WTC11 (cell line): ENCODE results near the gene KDM2B. TPM values are rescaled to one million over a fixed set of nuclear protein-coding genes. Genes with fewer than 3 reads are reported as not detected.

Experiments used
- ATAC-seq: fragments of 200-7000 bp; cut with Tn5 transposase; 2 replicates; pipeline ENCODE4 v1.10.0; 2021; ENCODE audit warnings: mild to moderate bottlenecking, moderate library complexity
- CTCF ChIA-PET: fragments of 300-600 bp; sonication (Branson Sonifier 250); formaldehyde crosslinking; loops from one replicate; lab custom pipeline; 2021; ENCODE audit warnings: antibody characterized with exemption; lab: Charles Lee
- POLR2A ChIA-PET: fragments of 350-600 bp; sonication (Branson Sonifier 250); formaldehyde crosslinking; loops from one replicate; lab custom pipeline; 2021; ENCODE audit warnings: antibody characterized with exemption; lab: Charles Lee
- DNase-seq: peaks from one replicate; pipeline ENCODE4 v3.0.0; 2021; ENCODE audit warnings: low spot score
- H3K27ac Mint-ChIP-seq: 2 replicates; pipeline ENCODE4 v1.8.0; 2021; ENCODE audit warnings: mixed read lengths
- H3K27me3 Mint-ChIP-seq: 2 replicates; pipeline ENCODE4 v1.8.0; 2021; ENCODE audit warnings: low read depth, mild to moderate bottlenecking, moderate library complexity, mixed read lengths
- H3K36me3 Mint-ChIP-seq: 2 replicates; pipeline ENCODE4 v1.8.0; 2021; ENCODE audit warnings: mixed read lengths
- H3K4me1 Mint-ChIP-seq: 2 replicates; pipeline ENCODE4 v1.8.0; 2022; ENCODE audit warnings: mixed read lengths
- H3K4me3 Mint-ChIP-seq: 2 replicates; pipeline ENCODE4 v1.8.0; 2021; ENCODE audit warnings: mild to moderate bottlenecking, moderate library complexity, mixed read lengths
- H3K9me3 Mint-ChIP-seq: 2 replicates; pipeline ENCODE4 v1.8.0; 2021; ENCODE audit warnings: mixed read lengths
- ATF1 ChIP-seq: sonication (generic); formaldehyde crosslinking; IDR thresholded peaks from 2 replicates; pipeline ENCODE4 v1.8.1; 2023; ENCODE audit warnings: mild to moderate bottlenecking, moderate library complexity, missing genetic modification reagents
- CBFB ChIP-seq: sonication (generic); formaldehyde crosslinking; IDR thresholded peaks from 2 replicates; pipeline ENCODE4 v1.8.1; 2022; ENCODE audit warnings: mild to moderate bottlenecking, low read depth, missing genetic modification reagents
- CREB1 ChIP-seq: sonication (generic); formaldehyde crosslinking; IDR thresholded peaks from 2 replicates; pipeline ENCODE4 v1.8.0; 2023; ENCODE audit warnings: mild to moderate bottlenecking, missing genetic modification reagents
- CTCF ChIP-seq: fragments of 200-600 bp; IDR thresholded peaks from 2 replicates; pipeline ENCODE4 v1.8.0; 2022; ENCODE audit warnings: antibody characterized with exemption
- E2F1 ChIP-seq: sonication (generic); formaldehyde crosslinking; IDR thresholded peaks from 2 replicates; pipeline ENCODE4 v1.8.0; 2022; ENCODE audit warnings: mild to moderate bottlenecking, missing genetic modification reagents
- E2F5 ChIP-seq: sonication (generic); formaldehyde crosslinking; IDR thresholded peaks from 2 replicates; pipeline ENCODE4 v1.8.1; 2022; ENCODE audit warnings: mild to moderate bottlenecking, moderate library complexity, missing genetic modification reagents
- ELF4 ChIP-seq: sonication (generic); formaldehyde crosslinking; IDR thresholded peaks from 2 replicates; pipeline ENCODE4 v1.8.1; 2022; ENCODE audit warnings: low read depth, mild to moderate bottlenecking, moderate library complexity, missing genetic modification reagents
- ETV6 ChIP-seq: sonication (generic); formaldehyde crosslinking; IDR thresholded peaks from 2 replicates; pipeline ENCODE4 v1.8.1; 2022; ENCODE audit warnings: mild to moderate bottlenecking, missing genetic modification reagents
- HMGXB4 ChIP-seq: sonication (generic); formaldehyde crosslinking; IDR thresholded peaks from 2 replicates; pipeline ENCODE4 v1.8.1; 2023; ENCODE audit warnings: mild to moderate bottlenecking, moderate library complexity, missing genetic modification reagents
- JAZF1 ChIP-seq: fragments of 250-450 bp; sonication (Bioruptor Pico); IDR thresholded peaks from 2 replicates; pipeline ENCODE4 v1.9.0; 2021; ENCODE audit warnings: moderate library complexity, mild to moderate bottlenecking, inconsistent platforms
- JUN ChIP-seq: sonication (generic); formaldehyde crosslinking; IDR thresholded peaks from 2 replicates; pipeline ENCODE4 v1.8.0; 2023; ENCODE audit warnings: mild to moderate bottlenecking, missing genetic modification reagents
- NFE2L1 ChIP-seq: sonication (generic); formaldehyde crosslinking; IDR thresholded peaks from 2 replicates; pipeline ENCODE4 v1.8.1; 2023; ENCODE audit warnings: missing genetic modification reagents
- PRDM15 ChIP-seq: sonication (generic); formaldehyde crosslinking; IDR thresholded peaks from 2 replicates; pipeline ENCODE4 v1.8.0; 2022; ENCODE audit warnings: missing genetic modification reagents
- RELA ChIP-seq: sonication (generic); formaldehyde crosslinking; IDR thresholded peaks from 2 replicates; pipeline ENCODE4 v1.8.1; 2022; ENCODE audit warnings: missing genetic modification reagents, mild to moderate bottlenecking, borderline replicate concordance
- SMAD3 ChIP-seq: sonication (generic); formaldehyde crosslinking; IDR thresholded peaks from 2 replicates; pipeline ENCODE4 v1.8.0; 2022; ENCODE audit warnings: missing genetic modification reagents, mild to moderate bottlenecking, borderline replicate concordance
- SOX15 ChIP-seq: fragments of 250-450 bp; sonication (Bioruptor Pico); IDR thresholded peaks from 2 replicates; pipeline ENCODE4 v1.9.0; 2021; ENCODE audit warnings: mild to moderate bottlenecking
- STAT6 ChIP-seq: sonication (generic); formaldehyde crosslinking; conservative IDR thresholded peaks from 2 replicates; pipeline ENCODE4 v1.8.1; 2023; ENCODE audit warnings: mild to moderate bottlenecking, low read depth, missing genetic modification reagents, moderate library complexity
- TEAD4 ChIP-seq: sonication (generic); formaldehyde crosslinking; IDR thresholded peaks from 2 replicates; pipeline ENCODE4 v1.8.0; 2022; ENCODE audit warnings: mild to moderate bottlenecking, missing genetic modification reagents
- USF2 ChIP-seq: sonication (generic); formaldehyde crosslinking; IDR thresholded peaks from 2 replicates; pipeline ENCODE4 v1.8.1; 2023; ENCODE audit warnings: mild to moderate bottlenecking, missing genetic modification reagents, moderate library complexity
- ZNF121 ChIP-seq: sonication (generic); formaldehyde crosslinking; IDR thresholded peaks from 2 replicates; pipeline ENCODE4 v1.8.0; 2023; ENCODE audit warnings: missing genetic modification reagents
- ZNF232 ChIP-seq: sonication (generic); formaldehyde crosslinking; IDR thresholded peaks from 2 replicates; pipeline ENCODE4 v1.8.0; 2022; ENCODE audit warnings: mild to moderate bottlenecking, missing genetic modification reagents
- ZNF396 ChIP-seq: fragments of 250-450 bp; sonication (Bioruptor Pico); IDR thresholded peaks from 2 replicates; pipeline ENCODE4 v1.8.0; 2021; ENCODE audit warnings: mild to moderate bottlenecking, moderate library complexity, borderline replicate concordance
- total RNA-seq: library from RNA; stranded (reverse); gene quantifications from 3 replicates; pipeline ENCODE4 v1.2.3, GENCODE V29; 2021

Gene KDM2B
- total RNA-seq, 1 experiment from 2014 or later = 147 TPM

GRCh38 chr12:121483949-121484348 is 96.9 kb downstream of the KDM2B start:
- ChIA-PET POLR2A (no interaction called here), CTCF (no interaction called here)
- Mint-ChIP-seq H3K9me3 (no peaks in the 10 kb centered on the region), H3K4me3 (no peak overlapping the region), H3K27ac (peak overlapping the region; percentile 44), H3K36me3 (peaks cover 17% of the 10 kb centered on the region), H3K4me1 (peaks cover 8% of the 10 kb centered on the region), H3K27me3 (no peaks in the 10 kb centered on the region)
- ATAC-seq (peak; percentile 38; the same call in 1 of the 2 replicates), DNase-seq (peak; percentile 17)
- TF ChIP-seq ZNF121 (no peak), ZNF232 (CRISPR knock-in tag) (no peak), USF2 (CRISPR knock-in tag) (no peak), SOX15 (CRISPR knock-in tag) (no peak), ELF4 (CRISPR knock-in tag) (no peak), ATF1 (CRISPR knock-in tag) (no peak), SMAD3 (CRISPR knock-in tag) (no peak), CTCF (no peak), NFE2L1 (no peak), JAZF1 (CRISPR knock-in tag) (no peak), CREB1 (CRISPR knock-in tag) (no peak)

GRCh38 chr12:121476477-121476876 is 104.3 kb downstream of the KDM2B start:
- no peak overlapping the region; the same call in 1 of the 2 replicates for H3K27ac Mint-ChIP-seq
- no peaks in the 10 kb centered on the region for H3K9me3 Mint-ChIP-seq
- no peak for TF ChIP-seq CBFB
- TF ChIP-seq HMGXB4 = no peak
- TF ChIP-seq E2F1 (CRISPR knock-in tag) = no peak
- no peak for TF ChIP-seq E2F5 (CRISPR knock-in tag)
- no peak for TF ChIP-seq RELA (CRISPR knock-in tag)
- no peak for TF ChIP-seq ETV6 (CRISPR knock-in tag)
- no peak for TF ChIP-seq JAZF1 (CRISPR knock-in tag)
- TF ChIP-seq JUN (CRISPR knock-in tag) = no peak
- TF ChIP-seq ZNF396 = no peak
- no peak for TF ChIP-seq STAT6 (CRISPR knock-in tag)
- TF ChIP-seq PRDM15 (CRISPR knock-in tag) = no peak
- no peak for TF ChIP-seq TEAD4 (CRISPR knock-in tag)
- peaks cover 8% of the 10 kb centered on the region for H3K36me3 Mint-ChIP-seq
- POLR2A ChIA-PET = interaction anchor here (0.7 kb wide), 2 partner anchors 27 to 1216 kb away, joined by 3 to 4 read pairs; no protein-coding TSS in a partner anchor
- peaks cover 20% of the 10 kb centered on the region for H3K4me1 Mint-ChIP-seq
- no peak overlapping the region for H3K4me3 Mint-ChIP-seq
- ATAC-seq (peak; percentile 57), DNase-seq (no peak)
- H3K27me3 Mint-ChIP-seq = no peaks in the 10 kb centered on the region
- CTCF ChIA-PET = interaction anchor here (1.1 to 2.1 kb wide), 5 partner anchors 11 to 318 kb away, joined by 3 to 8 read pairs (median 4); partner anchors contain the start of genes MORN3 and RHOF
